Activated B cell treated with CpG ODN at 0.5 μM for 24 hours (primary cell): Measurements from ENCODE around the gene USH1G. TPM values are rescaled to one million over a fixed set of nuclear protein-coding genes. Genes with fewer than 3 reads are reported as not detected.

Experiments used
- ATAC-seq: fragments of 200-7000 bp; cut with Tn5 transposase; one replicate; pipeline ENCODE4 v1.10.0; 2021; ENCODE audit warnings: low read depth, mild to moderate bottlenecking, moderate library complexity
- CTCF ChIA-PET: fragments of 350-600 bp; sonication (Branson Sonifier 250); formaldehyde crosslinking; loops from one replicate; lab custom pipeline; 2021; ENCODE audit warnings: antibody characterized with exemption; lab: Charles Lee
- POLR2A ChIA-PET: fragments of 350-600 bp; sonication (Branson Sonifier 250); formaldehyde crosslinking; loops from one replicate; lab custom pipeline; 2021; ENCODE audit warnings: antibody characterized with exemption; lab: Charles Lee
- DNase-seq: peaks from one replicate; pipeline ENCODE4 v3.0.0; 2022
- H3K27ac Mint-ChIP-seq: one replicate; pipeline ENCODE4 v1.8.0; 2020; ENCODE audit warnings: mixed read lengths
- H3K27me3 Mint-ChIP-seq: one replicate; pipeline ENCODE4 v1.8.0; 2021; ENCODE audit warnings: mixed read lengths
- H3K36me3 Mint-ChIP-seq: one replicate; pipeline ENCODE4 v1.8.0; 2021; ENCODE audit warnings: low read depth, mixed read lengths
- H3K4me1 Mint-ChIP-seq: one replicate; pipeline ENCODE4 v1.8.0; 2021; ENCODE audit warnings: mixed read lengths
- H3K4me3 Mint-ChIP-seq: one replicate; pipeline ENCODE4 v1.8.0; 2020; ENCODE audit warnings: mild to moderate bottlenecking, mixed read lengths
- H3K9me3 Mint-ChIP-seq: one replicate; pipeline ENCODE4 v1.8.0; 2020; ENCODE audit warnings: mixed read lengths
- intact Hi-C: fragments of 100-400 bp; cut with micrococcal nuclease; formaldehyde crosslinking; loops from one replicate; pipeline ENCODE4 v1.15.1; 2024
- total RNA-seq: library from RNA; stranded (reverse); gene quantifications from 2 replicates; pipeline ENCODE4 v1.2.3, GENCODE V29; 2022
- TF ChIP-seq, protein P1 (sequence below): fragments of 200-600 bp; IDR thresholded peaks from one replicate; pipeline ENCODE4 v1.8.0; 2022; ENCODE audit warnings: antibody characterized with exemption, mild to moderate bottlenecking

Gene USH1G
- total RNA-seq, 1 donor from 2014 or later, result not detected

DNA sequence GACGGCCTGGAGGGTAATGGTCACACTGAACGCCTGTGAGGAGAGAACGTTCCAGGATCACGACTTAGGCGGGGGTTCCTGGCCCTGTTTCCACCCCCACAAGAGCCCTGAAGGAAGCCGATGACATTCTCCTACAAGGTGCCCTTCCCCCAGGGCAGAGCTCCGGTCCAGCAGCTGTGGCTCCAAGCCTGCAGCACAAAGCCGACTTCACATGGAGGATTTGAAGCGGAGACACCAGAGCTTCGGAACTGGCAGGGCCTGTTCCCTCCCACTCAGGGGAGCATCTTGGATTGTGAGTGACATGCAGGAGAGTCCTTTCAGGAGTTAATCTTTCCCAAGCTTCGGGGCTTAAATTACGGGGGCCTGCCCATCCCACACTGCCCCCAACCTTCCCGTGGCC, 34.6 kb downstream of the USH1G start:
- Mint-ChIP-seq H3K27me3 (peaks cover 33% of the 10 kb centered on the region), H3K27ac (no peak overlapping the region), H3K36me3 (no peaks in the 10 kb centered on the region), H3K4me3 (no peak overlapping the region), H3K4me1 (no peaks in the 10 kb centered on the region), H3K9me3 (no peaks in the 10 kb centered on the region)
- POLR2A ChIA-PET, result no interaction called here
- CTCF ChIA-PET, result no interaction called here
- TF ChIP-seq, protein P1, sequence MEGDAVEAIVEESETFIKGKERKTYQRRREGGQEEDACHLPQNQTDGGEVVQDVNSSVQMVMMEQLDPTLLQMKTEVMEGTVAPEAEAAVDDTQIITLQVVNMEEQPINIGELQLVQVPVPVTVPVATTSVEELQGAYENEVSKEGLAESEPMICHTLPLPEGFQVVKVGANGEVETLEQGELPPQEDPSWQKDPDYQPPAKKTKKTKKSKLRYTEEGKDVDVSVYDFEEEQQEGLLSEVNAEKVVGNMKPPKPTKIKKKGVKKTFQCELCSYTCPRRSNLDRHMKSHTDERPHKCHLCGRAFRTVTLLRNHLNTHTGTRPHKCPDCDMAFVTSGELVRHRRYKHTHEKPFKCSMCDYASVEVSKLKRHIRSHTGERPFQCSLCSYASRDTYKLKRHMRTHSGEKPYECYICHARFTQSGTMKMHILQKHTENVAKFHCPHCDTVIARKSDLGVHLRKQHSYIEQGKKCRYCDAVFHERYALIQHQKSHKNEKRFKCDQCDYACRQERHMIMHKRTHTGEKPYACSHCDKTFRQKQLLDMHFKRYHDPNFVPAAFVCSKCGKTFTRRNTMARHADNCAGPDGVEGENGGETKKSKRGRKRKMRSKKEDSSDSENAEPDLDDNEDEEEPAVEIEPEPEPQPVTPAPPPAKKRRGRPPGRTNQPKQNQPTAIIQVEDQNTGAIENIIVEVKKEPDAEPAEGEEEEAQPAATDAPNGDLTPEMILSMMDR, result no peak
- ATAC-seq (no peak), DNase-seq (no peak)
- intact Hi-C loops, result no loop called here

DNA sequence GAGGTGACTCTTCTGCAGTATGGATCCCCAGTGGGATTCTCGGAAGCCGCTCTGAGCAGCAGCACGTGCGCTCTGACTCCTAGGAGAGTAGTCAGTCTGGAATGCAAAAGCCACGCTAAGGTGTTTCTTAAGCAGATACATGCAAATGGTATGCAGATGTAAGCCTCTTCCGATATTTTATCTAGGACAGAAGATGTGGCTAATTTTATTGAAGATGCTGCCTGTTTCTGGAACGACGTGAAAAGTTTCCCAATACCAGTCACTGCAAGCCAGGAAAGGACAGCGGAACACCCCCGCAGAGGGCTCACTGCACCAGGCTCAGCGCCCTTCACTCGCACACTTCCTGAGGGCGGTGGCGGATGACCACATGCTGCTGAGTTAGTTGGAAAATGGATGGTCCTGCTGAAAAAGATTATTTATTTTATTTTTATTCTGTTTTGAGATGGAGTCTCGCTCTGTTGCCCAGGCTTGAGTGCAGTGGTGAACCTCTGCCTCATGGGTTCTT, 39.8 kb downstream of the USH1G start:
- no peak for ATAC-seq
- CTCF ChIA-PET, result no interaction called here
- intact Hi-C loops, result no loop called here
- no peaks in the 10 kb centered on the region for H3K36me3 Mint-ChIP-seq
- no peak overlapping the region for H3K27ac Mint-ChIP-seq
- no peaks in the 10 kb centered on the region for H3K4me1 Mint-ChIP-seq
- no peaks in the 10 kb centered on the region for H3K9me3 Mint-ChIP-seq
- H3K4me3 Mint-ChIP-seq, result no peak overlapping the region
- no peak for DNase-seq
- TF ChIP-seq, protein P1, result no peak
- H3K27me3 Mint-ChIP-seq, result peaks cover 29% of the 10 kb centered on the region
- POLR2A ChIA-PET, result no interaction called here

DNA sequence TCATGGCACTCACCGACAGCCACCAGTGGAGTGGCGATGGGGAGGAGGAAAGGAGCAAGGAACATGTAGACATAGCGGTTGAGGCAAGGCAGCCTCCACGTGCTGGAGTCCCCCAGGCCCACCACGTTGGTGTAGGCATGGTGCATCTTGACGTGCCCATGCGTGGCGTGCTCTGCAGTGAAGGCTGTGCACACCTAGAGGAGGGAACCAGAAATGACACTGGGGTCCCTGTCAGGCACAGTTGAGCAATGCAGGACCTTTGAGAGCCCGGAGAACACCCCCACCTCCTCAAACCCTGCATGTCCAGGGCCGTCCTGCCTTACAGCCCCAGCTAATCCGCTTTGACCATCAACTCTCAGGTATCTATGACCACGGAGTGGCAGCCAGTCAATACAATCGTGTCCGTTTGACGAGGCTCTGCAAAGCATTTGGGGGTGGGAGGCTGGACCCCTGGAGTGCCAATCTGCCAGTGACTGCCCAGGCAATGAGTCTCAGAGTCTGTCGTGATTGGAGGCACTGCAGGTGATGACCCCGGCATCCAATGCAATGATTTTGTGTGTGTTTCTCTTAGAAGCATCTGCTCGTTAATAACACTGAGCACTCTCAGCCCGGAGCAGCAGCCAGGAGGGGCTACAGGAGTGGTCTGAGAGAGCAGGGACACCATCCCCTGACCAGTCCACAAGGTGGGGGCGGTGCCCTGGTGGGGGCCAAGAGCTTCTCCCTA, 40.4 kb downstream of the USH1G start:
- ATAC-seq (no peak), DNase-seq (no peak)
- peaks cover 29% of the 10 kb centered on the region for H3K27me3 Mint-ChIP-seq
- H3K4me1 Mint-ChIP-seq, result no peaks in the 10 kb centered on the region
- ChIA-PET POLR2A (no interaction called here), CTCF (no interaction called here)
- H3K36me3 Mint-ChIP-seq, result no peaks in the 10 kb centered on the region
- no peak overlapping the region for H3K4me3 Mint-ChIP-seq
- H3K27ac Mint-ChIP-seq, result no peak overlapping the region
- intact Hi-C loops, result no loop called here
- TF ChIP-seq, protein P1, result no peak
- H3K9me3 Mint-ChIP-seq, result no peaks in the 10 kb centered on the region

DNA sequence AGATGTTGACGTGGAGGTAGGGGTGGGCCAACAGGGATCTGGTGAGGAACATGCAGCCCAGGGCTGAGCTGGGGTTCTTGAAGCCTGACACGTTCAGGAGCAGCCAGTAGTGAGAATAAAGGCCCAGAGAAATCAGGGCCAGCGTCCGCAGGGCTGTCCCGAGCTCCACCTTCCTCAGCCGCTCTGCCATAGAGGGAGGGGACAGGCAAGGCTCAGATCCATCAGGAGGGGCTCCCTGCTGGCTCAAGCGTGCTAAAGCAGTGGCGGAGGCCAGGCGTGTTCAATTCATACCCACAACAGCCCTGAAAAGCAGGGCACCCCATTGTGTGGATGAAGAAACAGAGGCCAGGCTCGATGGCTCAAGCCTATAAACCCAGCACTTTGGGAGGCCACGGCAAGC, 42.0 kb downstream of the USH1G start:
- DNase-seq (no peak), ATAC-seq (no peak)
- H3K36me3 Mint-ChIP-seq, result no peaks in the 10 kb centered on the region
- POLR2A ChIA-PET, result no interaction called here
- H3K4me3 Mint-ChIP-seq, result no peak overlapping the region
- TF ChIP-seq, protein P1, result no peak
- H3K9me3 Mint-ChIP-seq, result no peaks in the 10 kb centered on the region
- H3K4me1 Mint-ChIP-seq, result no peaks in the 10 kb centered on the region
- intact Hi-C loops, result no loop called here
- H3K27ac Mint-ChIP-seq, result no peak overlapping the region
- peaks cover 22% of the 10 kb centered on the region for H3K27me3 Mint-ChIP-seq
- CTCF ChIA-PET, result interaction anchor here (1.0 kb wide), 1 partner anchor 16 kb away, joined by 3 read pairs; no protein-coding TSS in a partner anchor

DNA sequence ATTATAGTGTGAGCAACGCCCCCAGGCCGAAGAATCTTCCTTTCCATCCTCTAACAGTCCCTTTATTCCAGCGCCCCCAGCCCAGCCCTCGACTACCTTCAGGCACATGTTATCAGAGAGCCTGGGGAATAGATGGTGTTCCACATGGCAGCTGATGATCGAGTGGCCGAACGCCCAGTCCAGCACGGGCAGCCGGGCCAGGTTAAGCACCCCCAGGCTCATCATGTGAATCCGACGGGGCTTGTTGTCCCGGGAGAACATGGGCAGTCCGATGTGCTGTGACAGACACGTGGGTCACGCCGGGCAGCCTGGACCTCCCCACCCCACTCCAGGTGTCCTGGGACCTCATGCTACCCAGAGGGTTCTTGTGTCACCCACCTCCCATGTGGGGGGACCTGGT, 43.7 kb downstream of the USH1G start:
- Mint-ChIP-seq H3K4me3 (no peak overlapping the region), H3K27ac (no peak overlapping the region), H3K9me3 (no peaks in the 10 kb centered on the region), H3K36me3 (no peaks in the 10 kb centered on the region), H3K27me3 (peaks cover 10% of the 10 kb centered on the region), H3K4me1 (no peaks in the 10 kb centered on the region)
- CTCF ChIA-PET, result no interaction called here
- POLR2A ChIA-PET, result interaction anchor here (0.7 kb wide), 1 partner anchor 60 kb away, joined by 8 read pairs; no protein-coding TSS in a partner anchor
- no peak for DNase-seq
- ATAC-seq, result no peak
- intact Hi-C loops, result no loop called here
- TF ChIP-seq, protein P1, result no peak
